CD4-positive, alpha-beta memory T cell (primary cell): ENCODE data around the gene CLMN. TPM values are rescaled to one million over a fixed set of nuclear protein-coding genes. Genes with fewer than 3 reads are reported as not detected.

ENCODE experiments used
- CTCF ChIA-PET: fragments of 350-600 bp; sonication (Branson Sonifier 250); formaldehyde crosslinking; loops from one replicate; lab custom pipeline; 2021; ENCODE audit warnings: inconsistent platforms; ENCODE audit not compliant: partially characterized antibody; lab: Charles Lee
- POLR2A ChIA-PET: fragments of 350-600 bp; sonication (Branson Sonifier 250); formaldehyde crosslinking; loops from one replicate; lab custom pipeline; 2021; ENCODE audit not compliant: partially characterized antibody; lab: Charles Lee
- DNase-seq, 5 donors: peaks; one replicate each; pipeline versions ENCODE4 v3.0.0 to v3.0.0-alpha.2; 2020 to 2022; ENCODE audit warnings: mixed read lengths in 1 of 5
- H3K27ac ChIP-seq: one replicate; pipeline ENCODE4 v1.7.0; 2013; ENCODE audit warnings: low read depth, low read length
- H3K27me3 ChIP-seq: 2 replicates; pipeline ENCODE4 v1.7.0; 2013; ENCODE audit warnings: mild to moderate bottlenecking, low read length, moderate library complexity; ENCODE audit not compliant: insufficient read depth
- H3K36me3 ChIP-seq: 2 replicates; pipeline ENCODE4 v1.7.0; 2013; ENCODE audit warnings: mild to moderate bottlenecking, low read length, moderate library complexity; ENCODE audit not compliant: insufficient read depth
- H3K4me1 ChIP-seq: 2 replicates; pipeline ENCODE4 v1.7.0; 2013; ENCODE audit warnings: mild to moderate bottlenecking, low read length, moderate library complexity; ENCODE audit not compliant: insufficient read depth
- H3K4me3 ChIP-seq, 2 donors: one replicate each; pipeline ENCODE4 v1.7.0; 2013; ENCODE audit warnings: low read length in 2 of 2, mild to moderate bottlenecking in 1 of 2
- H3K9me3 ChIP-seq, 2 donors: one replicate each; pipeline ENCODE4 v1.7.0; 2013; ENCODE audit warnings: low read length in 2 of 2, control low read depth in 1 of 2; ENCODE audit not compliant: control insufficient read depth in 1 of 2
- H3K27ac Mint-ChIP-seq, 7 donors: one replicate each; pipeline ENCODE4 v1.8.0; 2020 to 2021; ENCODE audit warnings: mixed read lengths in 7 of 7, mild to moderate bottlenecking in 6 of 7, inconsistent platforms in 3 of 7, moderate library complexity in 3 of 7
- H3K27me3 Mint-ChIP-seq, 2 donors: one replicate each; pipeline ENCODE4 v1.8.0; 2020 to 2021; ENCODE audit warnings: mixed read lengths in 2 of 2
- H3K36me3 Mint-ChIP-seq, 2 donors: one replicate each; pipeline ENCODE4 v1.8.0; 2020 to 2021; ENCODE audit warnings: mixed read lengths in 2 of 2, inconsistent platforms in 1 of 2, mild to moderate bottlenecking in 1 of 2
- H3K4me1 Mint-ChIP-seq, 4 donors: one replicate each; pipeline ENCODE4 v1.8.0; 2020 to 2021; ENCODE audit warnings: mixed read lengths in 4 of 4, mild to moderate bottlenecking in 1 of 4
- H3K4me3 Mint-ChIP-seq, 8 donors: one replicate each; pipeline ENCODE4 v1.8.0; 2020 to 2021; ENCODE audit warnings: mixed read lengths in 8 of 8, mild to moderate bottlenecking in 7 of 8, moderate library complexity in 6 of 8, inconsistent platforms in 3 of 8
- H3K9me3 Mint-ChIP-seq, 8 donors: one replicate each; pipeline ENCODE4 v1.8.0; 2020 to 2021; ENCODE audit warnings: mixed read lengths in 8 of 8, mild to moderate bottlenecking in 5 of 8, inconsistent platforms in 3 of 8, moderate library complexity in 1 of 8
- intact Hi-C: fragments of 100-400 bp; cut with micrococcal nuclease; formaldehyde crosslinking; loops from one replicate; pipeline ENCODE4 v1.15.1; 2023
- polyA plus RNA-seq, 2 donors: library from polyadenylated mRNA; unstranded; fragments of 300-500 nt; fragmentation: Illumina TruSeq; gene quantifications; one replicate each; pipeline ENCODE4 v1.2.3, GENCODE V29; 2021
- total RNA-seq, 2 experiments: library from RNA; stranded (reverse); gene quantifications; one replicate each; pipeline ENCODE4 v1.2.3, GENCODE V29; 2021

Gene CLMN, protein sequence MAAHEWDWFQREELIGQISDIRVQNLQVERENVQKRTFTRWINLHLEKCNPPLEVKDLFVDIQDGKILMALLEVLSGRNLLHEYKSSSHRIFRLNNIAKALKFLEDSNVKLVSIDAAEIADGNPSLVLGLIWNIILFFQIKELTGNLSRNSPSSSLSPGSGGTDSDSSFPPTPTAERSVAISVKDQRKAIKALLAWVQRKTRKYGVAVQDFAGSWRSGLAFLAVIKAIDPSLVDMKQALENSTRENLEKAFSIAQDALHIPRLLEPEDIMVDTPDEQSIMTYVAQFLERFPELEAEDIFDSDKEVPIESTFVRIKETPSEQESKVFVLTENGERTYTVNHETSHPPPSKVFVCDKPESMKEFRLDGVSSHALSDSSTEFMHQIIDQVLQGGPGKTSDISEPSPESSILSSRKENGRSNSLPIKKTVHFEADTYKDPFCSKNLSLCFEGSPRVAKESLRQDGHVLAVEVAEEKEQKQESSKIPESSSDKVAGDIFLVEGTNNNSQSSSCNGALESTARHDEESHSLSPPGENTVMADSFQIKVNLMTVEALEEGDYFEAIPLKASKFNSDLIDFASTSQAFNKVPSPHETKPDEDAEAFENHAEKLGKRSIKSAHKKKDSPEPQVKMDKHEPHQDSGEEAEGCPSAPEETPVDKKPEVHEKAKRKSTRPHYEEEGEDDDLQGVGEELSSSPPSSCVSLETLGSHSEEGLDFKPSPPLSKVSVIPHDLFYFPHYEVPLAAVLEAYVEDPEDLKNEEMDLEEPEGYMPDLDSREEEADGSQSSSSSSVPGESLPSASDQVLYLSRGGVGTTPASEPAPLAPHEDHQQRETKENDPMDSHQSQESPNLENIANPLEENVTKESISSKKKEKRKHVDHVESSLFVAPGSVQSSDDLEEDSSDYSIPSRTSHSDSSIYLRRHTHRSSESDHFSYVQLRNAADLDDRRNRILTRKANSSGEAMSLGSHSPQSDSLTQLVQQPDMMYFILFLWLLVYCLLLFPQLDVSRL
- total RNA-seq (under 1 TPM; 0.22 to 0.70 TPM), polyA plus RNA-seq (under 1 TPM in 1 of 2 donors, not detected in 1; 0.65 TPM)

- Mint-ChIP-seq H3K27ac (peak within 1 kb of the TSS in 6 of 7 donors; percentile 20 to 48 (median 28)), H3K27me3 (peaks cover 4 to 30% of the 10 kb centered on the region in 2 donors), H3K36me3 (no peaks in the 10 kb centered on the region), H3K4me3 (peak within 1 kb of the TSS; percentile 73 to 88 (median 82)), H3K4me1 (peaks cover 0 to 15% (median 7%) of the 10 kb centered on the region in 4 donors), H3K9me3 (peaks cover 0 to 2% (median 0%) of the 10 kb centered on the region in 8 donors)
- peak; percentile 33 to 52 (median 40) for DNase-seq
- POLR2A ChIA-PET, result interaction anchor here (1.0 kb wide), 1 partner anchor 144 kb away, joined by 3 read pairs; no protein-coding TSS in a partner anchor
- H3K27ac ChIP-seq, result no peak within 1 kb of the TSS
- peaks cover 11% of the 10 kb centered on the region for H3K4me1 ChIP-seq
- CTCF ChIA-PET, result no interaction called here
- peak within 1 kb of the TSS in 1 of 2 donors; percentile 63 for H3K4me3 ChIP-seq
- intact Hi-C loops, result no loop called here
- H3K36me3 ChIP-seq, result no peaks in the 10 kb centered on the region
- H3K9me3 ChIP-seq, result no peaks in the 10 kb centered on the region
- H3K27me3 ChIP-seq, result no peaks in the 10 kb centered on the region
Measured at GRCh38 chr14:95319312-95320077, at the start of gene CLMN. TSS of gene CLMN (minus strand) at chr14:95319908. CDS start at chr14:95319792, 116 bp downstream.

GRCh38 chr14:95365401-95365800, 45.7 kb upstream of the CLMN start:
- POLR2A ChIA-PET, result no interaction called here
- DNase-seq, result no peak
- Mint-ChIP-seq H3K9me3 (peaks cover 0 to 5% (median 0%) of the 10 kb centered on the region in 8 donors), H3K27me3 (peaks cover 36 to 41% of the 10 kb centered on the region in 2 donors), H3K4me1 (peaks cover 0 to 1% (median 0%) of the 10 kb centered on the region in 4 donors), H3K27ac (no peak overlapping the region), H3K36me3 (no peaks in the 10 kb centered on the region), H3K4me3 (no peak overlapping the region)
- Histone ChIP-seq H3K27ac (no peak overlapping the region), H3K4me1 (no peaks in the 10 kb centered on the region), H3K27me3 (peaks cover 11% of the 10 kb centered on the region), H3K36me3 (no peaks in the 10 kb centered on the region), H3K9me3 (no peaks in the 10 kb centered on the region), H3K4me3 (no peak overlapping the region)
- intact Hi-C loops, result no loop called here
- CTCF ChIA-PET, result no interaction called here

DNA sequence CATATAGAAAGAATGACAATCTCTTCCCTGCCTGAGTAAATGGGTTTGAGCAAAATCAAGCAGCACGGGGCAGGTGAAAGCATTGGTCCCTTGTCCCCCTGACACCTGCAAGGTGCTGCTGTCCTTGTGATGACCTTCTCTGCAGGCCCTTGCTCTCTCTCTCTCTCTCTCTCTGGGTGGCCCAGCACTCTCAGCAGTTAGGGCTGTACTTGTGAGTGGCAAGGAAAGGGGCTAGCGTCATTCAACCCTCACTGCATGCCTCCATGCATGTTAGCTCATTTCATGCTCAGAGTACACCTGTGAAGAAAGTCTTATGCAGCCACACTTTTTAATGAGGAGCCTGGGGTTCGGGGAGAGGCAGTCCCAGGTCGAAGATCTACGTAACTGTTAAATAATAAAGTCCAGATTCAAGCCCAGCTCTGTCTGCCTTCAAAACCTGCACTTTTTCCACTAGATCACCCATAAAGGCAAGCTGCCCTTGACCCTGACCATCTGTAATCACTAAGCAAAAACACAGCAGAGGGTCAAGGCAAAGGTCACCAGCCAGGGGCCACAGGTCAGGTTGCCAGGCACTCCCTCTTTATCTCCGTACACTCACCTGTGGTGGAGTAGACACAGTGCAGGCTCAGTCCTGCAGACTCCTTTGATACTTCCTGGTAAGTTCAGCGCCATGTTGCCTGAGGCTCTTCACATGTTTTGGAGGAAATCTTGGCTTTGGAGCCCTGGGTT, 44.9 kb upstream of the CLMN start:
- Histone ChIP-seq H3K27ac (no peak overlapping the region), H3K27me3 (peaks cover 11% of the 10 kb centered on the region), H3K4me1 (no peaks in the 10 kb centered on the region), H3K9me3 (no peaks in the 10 kb centered on the region), H3K4me3 (no peak overlapping the region), H3K36me3 (no peaks in the 10 kb centered on the region)
- peaks cover 0 to 5% (median 0%) of the 10 kb centered on the region in 8 donors for H3K9me3 Mint-ChIP-seq
- intact Hi-C loops, result no loop called here
- peaks cover 0 to 1% (median 0%) of the 10 kb centered on the region in 4 donors for H3K4me1 Mint-ChIP-seq
- ChIA-PET POLR2A (no interaction called here), CTCF (no interaction called here)
- no peak overlapping the region for H3K27ac Mint-ChIP-seq
- DNase-seq, result no peak
- H3K27me3 Mint-ChIP-seq, result peaks cover 36 to 38% of the 10 kb centered on the region in 2 donors
- no peaks in the 10 kb centered on the region for H3K36me3 Mint-ChIP-seq
- no peak overlapping the region for H3K4me3 Mint-ChIP-seq

DNA sequence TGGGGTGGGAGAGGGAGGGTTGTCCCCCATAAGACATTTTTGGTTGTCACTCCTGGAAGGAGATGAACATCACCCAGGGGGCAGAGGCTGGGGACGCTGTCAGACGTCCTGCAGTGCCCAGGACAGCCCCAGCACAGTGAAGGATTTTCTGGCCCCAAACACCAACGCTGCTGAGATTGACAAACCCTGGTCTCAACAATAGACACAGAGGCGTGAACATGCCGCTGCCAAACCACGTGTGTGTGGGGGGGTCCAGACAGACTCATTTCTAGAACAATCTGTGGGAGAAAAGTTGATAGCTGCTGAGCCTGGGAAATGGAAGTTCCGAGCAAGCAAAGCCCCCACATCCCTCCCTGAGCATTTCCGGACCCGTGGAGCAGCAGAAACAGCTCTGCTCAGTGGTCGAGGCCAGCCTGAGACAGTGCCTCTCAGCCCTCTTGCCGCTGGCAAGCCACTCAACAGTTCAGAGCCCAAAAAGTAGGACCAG, 43.8 kb upstream of the CLMN start:
- DNase-seq, result no peak

DNA sequence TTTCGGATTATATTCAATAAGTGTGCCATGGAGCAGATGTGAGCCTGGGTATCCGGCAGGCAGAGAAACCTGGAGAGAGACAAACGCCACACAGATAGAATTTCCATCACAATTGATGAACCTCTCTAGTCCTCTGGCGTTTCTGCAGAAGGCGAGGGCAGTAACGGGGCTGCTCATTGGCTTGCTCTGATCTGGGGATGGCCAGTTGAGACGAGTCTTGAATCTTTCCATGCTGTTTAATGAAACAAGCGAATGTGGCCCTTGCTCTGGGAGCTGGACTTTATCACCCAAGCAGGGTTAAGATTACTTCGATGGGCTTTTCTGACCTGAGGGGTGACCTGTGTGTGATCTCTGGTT, 42.4 kb upstream of the CLMN start:
- POLR2A ChIA-PET, result no interaction called here
- Histone ChIP-seq H3K36me3 (no peaks in the 10 kb centered on the region), H3K27me3 (peaks cover 11% of the 10 kb centered on the region), H3K4me1 (no peaks in the 10 kb centered on the region), H3K27ac (no peak overlapping the region), H3K9me3 (no peaks in the 10 kb centered on the region), H3K4me3 (no peak overlapping the region)
- H3K36me3 Mint-ChIP-seq, result no peaks in the 10 kb centered on the region
- H3K27ac Mint-ChIP-seq, result peak overlapping the region in 1 of 7 donors; percentile 36
- H3K4me1 Mint-ChIP-seq, result peaks cover 0 to 1% (median 0%) of the 10 kb centered on the region in 4 donors
- peaks cover 0 to 5% (median 0%) of the 10 kb centered on the region in 8 donors for H3K9me3 Mint-ChIP-seq
- H3K4me3 Mint-ChIP-seq, result no peak overlapping the region
- H3K27me3 Mint-ChIP-seq, result peaks cover 34 to 38% of the 10 kb centered on the region in 2 donors
- DNase-seq, result no peak
- CTCF ChIA-PET, result interaction anchor here (0.8 to 1.3 kb wide), 2 partner anchors 10 to 13 kb away, joined by 3 read pairs; no protein-coding TSS in a partner anchor
- intact Hi-C loops, result no loop called here

More for the DNA sequence above, 43.8 kb upstream of the CLMN start:
- no peak overlapping the region for H3K4me3 Mint-ChIP-seq
- no peaks in the 10 kb centered on the region for H3K4me1 ChIP-seq
- intact Hi-C loops, result no loop called here
- H3K36me3 Mint-ChIP-seq, result no peaks in the 10 kb centered on the region
- H3K4me1 Mint-ChIP-seq, result peaks cover 0 to 1% (median 0%) of the 10 kb centered on the region in 4 donors
- H3K27me3 ChIP-seq, result peaks cover 11% of the 10 kb centered on the region
- H3K9me3 Mint-ChIP-seq, result peaks cover 0 to 5% (median 0%) of the 10 kb centered on the region in 8 donors
- CTCF ChIA-PET, result no interaction called here
- H3K9me3 ChIP-seq, result no peaks in the 10 kb centered on the region
- no peak overlapping the region for H3K4me3 ChIP-seq
- POLR2A ChIA-PET, result no interaction called here
- no peak overlapping the region for H3K27ac ChIP-seq
- H3K36me3 ChIP-seq, result no peaks in the 10 kb centered on the region
- H3K27ac Mint-ChIP-seq, result no peak overlapping the region
- peaks cover 36 to 40% of the 10 kb centered on the region in 2 donors for H3K27me3 Mint-ChIP-seq
